Sigmoid colon (tissue), 4 donors: Measurements from ENCODE around the gene MTOR.

Experiments
- CTCF ChIP-seq, 4 experiments: fragments of 450-650 bp in 3 of 4; fragments of 200-600 bp in 1 of 4; IDR thresholded peaks; one replicate each; pipeline ENCODE4 v1.5.1; 2016 to 2019; ENCODE audit warnings: antibody characterized with exemption in 4 of 4, mild to moderate bottlenecking in 3 of 4, moderate library complexity in 2 of 4
- POLR2A ChIP-seq, 2 donors: fragments of 450-650 bp; IDR thresholded peaks; one replicate each; pipeline ENCODE4 v1.6.1; 2016; ENCODE audit warnings: antibody characterized with exemption in 2 of 2, mild to moderate bottlenecking in 2 of 2, moderate library complexity in 2 of 2
- POLR2AphosphoS5 ChIP-seq, 4 donors: sonication (generic); formaldehyde crosslinking; IDR thresholded peaks; one replicate each; pipeline ENCODE4 v1.6.1; 2017; ENCODE audit warnings: antibody characterized with exemption in 4 of 4

- no peak for TF ChIP-seq CTCF (IDR thresholded peaks at IDR 0.05)
- TF ChIP-seq POLR2AphosphoS5 (IDR thresholded peaks at IDR 0.05), result no peak
- no peak for TF ChIP-seq POLR2A (IDR thresholded peaks at IDR 0.05)
These were observed 137.4 kb downstream of the MTOR start for GRCh38 chr1:11124965-11125364.
